HL-60 (cell line): ENCODE results near the gene INTS7.
"Not testable (repeated sequence)": the region's sequence is repeated elsewhere in the genome, so short reads cannot be mapped to it uniquely, and the experiment has no call there.

Source experiments
- DNase-seq, 2 experiments: peaks; one replicate each; pipeline ENCODE4 v3.0.0-alpha.2; 2010 to 2020; ENCODE audit warnings: low read depth in 1 of 2, low spot score in 1 of 2
- H3K27ac ChIP-seq: fragments of 250-450 bp; sonication (Bioruptor Pico); replicated peaks from 2 replicates; pipeline ENCODE4 v1.5.1; 2020; ENCODE audit warnings: mild to moderate bottlenecking, moderate library complexity
- H3K27me3 ChIP-seq: fragments of 250-450 bp; sonication (Bioruptor Pico); 2 replicates; pipeline ENCODE4 v1.5.1; 2021; ENCODE audit warnings: mild to moderate bottlenecking, moderate library complexity; ENCODE audit not compliant: insufficient read depth, poor library complexity, severe bottlenecking
- H3K4me3 ChIP-seq: replicated peaks from 2 replicates; pipeline ENCODE4 v1.5.1; 2011; ENCODE audit warnings: mild to moderate bottlenecking, control low read depth, low read length; ENCODE audit not compliant: insufficient read depth
- CTCF ChIP-seq: IDR thresholded peaks from one replicate; pipeline ENCODE4 v1.5.1; 2011; ENCODE audit warnings: low read length, control low read depth, inconsistent platforms; ENCODE audit not compliant: insufficient read depth
- GABPA ChIP-seq: IDR thresholded peaks from 2 replicates; pipeline ENCODE4 v1.6.1; 2012; ENCODE audit warnings: low read depth
- POLR2AphosphoS5 ChIP-seq: IDR thresholded peaks from 2 replicates; pipeline ENCODE4 v1.6.1; 2012; ENCODE audit warnings: low read depth
- REST ChIP-seq: IDR thresholded peaks from 2 replicates; pipeline ENCODE4 v1.6.1; 2012; ENCODE audit warnings: low read depth; ENCODE audit not compliant: insufficient replicate concordance
- SPI1 ChIP-seq: IDR thresholded peaks from 2 replicates; pipeline ENCODE4 v1.6.1; 2012; ENCODE audit warnings: low read depth, mild to moderate bottlenecking, borderline replicate concordance

INTS7 gene

GRCh38 chr1:212030936-212031528 is 4.3 kb downstream of the INTS7 start:
- Histone ChIP-seq H3K4me3 (no peak overlapping the region), H3K27ac (no peak overlapping the region)
- DNase-seq, result peak in 1 of 2 experiments; percentile 17

GRCh38 chr1:212027727-212028126 is 7.6 kb downstream of the INTS7 start:
- H3K4me3 ChIP-seq, DNase-seq, H3K27me3 ChIP-seq, H3K27ac ChIP-seq: not testable (repeated sequence)

More at GRCh38 chr1:212030936-212031528, 4.3 kb downstream of the INTS7 start:
- no peaks in the 10 kb centered on the region for H3K27me3 ChIP-seq
- TF ChIP-seq CTCF, result no peak
- no peak for TF ChIP-seq GABPA
- no peak for TF ChIP-seq POLR2AphosphoS5
- TF ChIP-seq SPI1, result no peak
- TF ChIP-seq REST, result no peak

- no peaks in the 10 kb centered on the region for H3K27me3 ChIP-seq
- DNase-seq, result no peak
- TF ChIP-seq GABPA, result no peak
- TF ChIP-seq REST, result no peak
- TF ChIP-seq POLR2AphosphoS5, result no peak
- TF ChIP-seq CTCF, result no peak
- TF ChIP-seq SPI1, result no peak
- no peak overlapping the region for H3K4me3 ChIP-seq
- no peak overlapping the region for H3K27ac ChIP-seq
Observed at GRCh38 chr1:212024469-212025149, 10.7 kb downstream of the INTS7 start.

- not testable (repeated sequence) for H3K27me3 ChIP-seq, H3K4me3 ChIP-seq, DNase-seq, H3K27ac ChIP-seq
Observed at GRCh38 chr1:212022908-212023307, 12.4 kb downstream of the INTS7 start.

GRCh38 chr1:212021563-212021962 is 13.8 kb downstream of the INTS7 start:
- H3K27me3 ChIP-seq, result no peaks in the 10 kb centered on the region
- DNase-seq, result no peak
- H3K4me3 ChIP-seq, result no peak overlapping the region
- H3K27ac ChIP-seq, result no peak overlapping the region
- TF ChIP-seq POLR2AphosphoS5 (no peak), SPI1 (no peak), REST (no peak), CTCF (no peak), GABPA (no peak)
